DLD1 (cell line): Measurements from ENCODE around the gene SOX13.

Source experiments
- in situ Hi-C: cut with HindIII; loops from 2 replicates; pipeline ENCODE4 v1.10.0; 2017; ENCODE audit warnings: low sequenced_read_pairs

SOX13 gene

DNA sequence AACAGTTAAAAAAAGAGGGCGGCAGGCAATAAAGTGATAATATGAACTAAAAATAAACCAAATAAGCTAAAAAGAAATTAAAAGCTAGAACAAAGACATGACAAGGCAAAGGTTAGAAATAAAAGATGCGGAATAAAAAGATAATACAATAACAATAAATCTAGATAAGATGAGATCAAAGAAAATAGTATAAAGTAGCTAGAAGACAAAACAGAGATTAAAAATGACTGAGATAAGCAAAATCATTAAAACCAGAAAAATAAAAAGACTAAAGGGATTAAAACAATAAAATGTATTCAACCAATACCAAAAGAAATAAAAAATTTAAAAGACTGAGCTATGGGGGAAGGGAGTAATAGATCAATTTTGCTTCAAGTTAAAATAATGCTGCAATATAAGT, 10.8 kb upstream of the SOX13 start:
- in situ Hi-C loops: no loop called here

DNA sequence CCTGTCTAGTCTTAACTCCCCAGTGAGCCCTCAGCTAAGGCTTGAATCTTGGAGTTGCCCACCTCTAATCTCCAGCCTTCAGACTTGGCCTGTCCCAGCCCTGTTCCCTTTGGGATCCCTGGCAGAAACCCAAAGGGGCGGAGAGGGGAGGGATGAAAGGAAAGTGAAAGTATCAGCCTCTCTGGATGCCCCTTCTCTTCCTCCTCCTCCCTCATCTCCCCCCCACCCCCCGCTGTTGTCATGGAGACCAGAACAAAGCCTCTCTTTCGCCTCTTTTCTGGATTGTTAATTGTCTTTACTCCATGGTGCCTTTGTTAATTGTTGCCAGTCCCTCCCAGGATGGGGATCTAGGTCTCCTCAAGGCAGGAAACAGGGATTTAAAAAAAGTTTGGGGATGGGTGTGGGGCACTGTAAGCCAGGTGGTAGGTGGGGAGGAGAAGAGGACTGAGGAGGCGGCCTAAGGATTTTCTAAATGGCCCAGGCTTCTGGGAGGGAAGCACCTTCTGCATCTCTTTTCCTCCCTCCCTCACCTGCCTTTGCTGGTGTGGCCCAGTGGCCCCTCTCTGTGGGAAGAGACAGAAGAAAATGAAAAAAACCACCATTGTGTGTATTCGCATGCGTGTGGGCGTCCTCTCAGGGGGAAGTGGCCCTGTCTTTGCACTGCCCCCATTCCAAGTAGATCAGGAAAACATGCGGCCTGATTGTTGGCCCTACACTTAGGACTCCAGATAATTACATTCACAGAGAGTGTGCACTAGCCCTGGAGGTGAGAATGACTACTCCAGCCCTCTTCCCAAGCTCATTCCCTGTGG, 7.5 kb upstream of the SOX13 start:
- in situ Hi-C loops: no loop called here

DNA sequence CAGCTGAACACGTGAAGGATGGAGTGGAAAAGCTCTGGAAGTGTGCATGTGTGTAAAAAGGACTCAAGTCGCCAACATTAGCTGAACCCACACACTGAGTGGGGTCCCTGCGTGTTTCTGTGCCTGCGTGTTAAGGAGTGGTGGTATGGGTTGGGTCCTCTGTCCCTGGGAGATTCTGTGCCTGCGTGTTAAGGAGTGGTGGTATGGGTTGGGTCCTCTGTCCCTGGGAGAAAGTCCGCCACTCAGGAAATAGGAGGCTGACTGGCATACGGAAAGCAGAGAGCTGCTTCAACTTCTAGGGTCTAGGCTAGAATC, 7.0 kb upstream of the SOX13 start:
- in situ Hi-C loops: no loop called here

DNA sequence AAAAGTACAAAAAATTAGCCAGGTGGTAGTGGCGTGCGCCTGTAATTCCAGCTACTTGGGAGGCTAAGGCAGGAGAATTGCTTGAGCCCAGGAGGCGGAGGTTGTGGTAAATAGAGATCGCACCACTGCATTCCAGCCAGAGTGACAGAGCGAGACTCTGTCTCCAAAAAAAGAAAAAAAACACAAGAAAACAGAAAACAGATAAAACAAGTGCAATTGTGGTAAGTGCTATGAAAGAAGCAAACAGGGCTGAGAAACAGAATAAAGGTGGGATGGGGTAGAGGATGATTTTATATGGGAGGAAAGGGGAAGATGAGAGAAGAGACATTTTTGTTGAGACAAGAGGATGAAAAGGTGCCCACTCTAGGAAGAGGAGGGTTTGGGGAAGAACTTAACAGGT, 5.0 kb upstream of the SOX13 start:
- in situ Hi-C loops: no loop called here

DNA sequence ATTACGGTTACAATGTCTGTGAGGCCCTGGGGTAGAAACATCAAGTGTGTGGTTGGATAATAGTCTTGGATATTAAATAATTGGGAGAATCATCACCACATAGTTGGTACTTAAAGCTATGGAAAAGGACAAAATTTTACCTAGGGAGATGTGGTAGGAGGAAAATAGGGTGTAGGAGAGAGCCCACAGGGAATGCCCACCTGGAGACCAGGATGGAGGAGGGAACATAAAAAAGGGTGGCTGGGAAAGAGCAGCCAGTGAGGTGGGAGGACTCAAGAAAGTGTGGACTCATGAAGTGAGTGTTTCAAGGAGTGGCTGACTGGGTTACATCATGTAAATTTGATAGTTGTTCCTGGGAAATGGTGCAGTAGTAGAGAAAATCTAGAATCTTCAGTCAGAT, 3.0 kb upstream of the SOX13 start:
- in situ Hi-C loops: no loop called here

DNA sequence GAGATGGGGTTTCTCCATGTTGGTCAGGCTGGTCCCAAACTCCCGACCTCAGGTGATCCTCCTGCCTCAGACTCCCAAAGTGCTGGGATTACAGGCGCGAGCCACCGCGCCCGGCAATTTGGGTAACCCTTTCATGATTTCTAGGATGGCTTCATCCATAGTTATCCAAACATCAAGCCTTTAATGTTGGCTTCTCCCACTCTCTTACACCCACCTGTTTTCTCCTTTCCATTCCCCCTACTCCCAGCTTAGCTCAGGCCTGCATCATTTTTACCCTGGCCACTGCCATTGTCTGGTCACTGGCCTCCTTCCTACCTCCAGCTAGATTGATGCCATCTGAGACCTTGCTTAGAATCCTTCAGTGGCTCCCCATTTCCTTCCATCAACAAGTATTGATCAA, 2.0 kb upstream of the SOX13 start:
- in situ Hi-C loops: no loop called here

DNA sequence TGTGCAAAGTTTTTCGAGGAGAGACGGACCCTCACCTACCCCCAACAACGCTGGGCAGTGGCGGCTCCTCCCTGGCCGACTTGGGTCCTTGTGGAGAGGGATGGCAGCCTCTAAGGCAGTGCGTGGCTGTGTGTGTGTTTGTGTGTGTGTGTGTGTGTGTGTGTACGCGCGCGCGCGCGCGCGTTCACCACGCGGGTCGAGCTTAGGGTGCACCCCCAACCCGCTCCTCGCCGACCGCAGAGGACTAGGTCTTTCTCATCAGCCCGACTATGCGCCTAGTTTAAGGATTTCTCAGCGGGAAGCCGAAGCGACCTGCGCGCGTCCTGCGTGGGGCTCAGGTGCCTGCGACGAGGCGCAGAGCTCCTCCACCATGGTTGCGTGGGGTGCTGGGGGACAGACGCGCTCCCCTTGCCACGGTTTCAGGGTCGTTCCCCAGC, 940 bp downstream of the SOX13 start:
- in situ Hi-C loops: no loop called here

DNA sequence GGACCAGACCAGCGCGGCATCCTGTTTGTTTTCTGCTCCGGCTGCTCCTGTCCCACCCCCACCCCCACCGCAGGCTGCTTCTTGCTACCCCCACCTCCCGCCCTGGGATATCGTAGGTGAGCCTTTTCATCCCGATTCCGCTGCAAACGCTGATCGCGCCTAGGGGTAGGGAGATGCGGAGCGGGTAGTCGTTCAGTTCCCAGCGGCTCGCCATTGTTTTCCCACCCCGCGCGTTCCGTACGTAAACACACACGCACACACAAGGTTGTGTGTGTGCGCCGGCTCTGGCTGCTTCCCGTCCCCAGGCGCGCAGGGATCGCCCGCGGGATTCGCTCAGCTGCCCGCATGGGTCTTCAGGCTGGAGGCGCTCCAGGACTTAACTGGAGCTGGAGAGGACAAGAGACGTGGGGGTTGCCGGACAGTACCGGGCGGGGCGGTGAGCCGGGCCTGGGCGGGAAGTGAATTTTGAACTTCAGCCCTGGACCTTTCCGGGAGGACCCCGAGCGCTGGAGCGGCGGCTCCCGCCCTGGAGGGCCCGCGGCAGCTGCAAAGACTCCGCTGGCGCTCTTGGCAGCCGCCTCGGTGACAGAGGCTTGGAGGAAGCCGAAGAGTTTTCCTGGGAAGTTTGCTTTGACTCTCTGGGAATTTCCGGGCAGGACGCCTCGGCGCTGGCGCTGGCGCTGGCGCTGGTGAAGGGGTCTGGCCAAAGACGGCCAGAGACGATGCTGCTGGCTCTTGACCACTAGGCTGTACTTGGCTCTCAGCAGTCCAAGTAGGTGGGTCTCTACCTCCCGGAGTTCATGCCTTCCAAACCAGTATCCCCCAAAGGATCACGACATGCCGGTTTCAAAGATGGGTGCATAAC, 1.6 kb downstream of the SOX13 start:
- in situ Hi-C loops: no loop called here

DNA sequence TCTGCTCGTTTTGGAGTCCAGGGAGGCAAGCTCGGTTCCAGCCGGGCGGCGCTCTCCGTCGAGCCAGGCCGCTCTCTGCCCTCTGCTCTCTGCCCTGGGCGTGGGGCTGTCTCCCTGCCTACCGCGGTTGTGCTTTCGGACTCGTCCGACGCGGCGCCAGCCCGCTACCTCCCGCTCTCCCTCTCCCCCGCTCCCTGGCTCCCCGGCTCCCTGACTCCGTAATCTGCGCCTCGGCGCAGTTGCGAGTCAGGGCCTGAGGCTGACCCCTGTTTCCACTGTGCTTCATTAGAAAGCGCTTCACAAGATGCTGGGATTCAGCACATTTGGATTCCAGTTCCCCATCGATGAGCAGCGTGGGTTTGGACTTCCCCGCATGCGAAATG, 2.2 kb downstream of the SOX13 start:
- in situ Hi-C loops: no loop called here

DNA sequence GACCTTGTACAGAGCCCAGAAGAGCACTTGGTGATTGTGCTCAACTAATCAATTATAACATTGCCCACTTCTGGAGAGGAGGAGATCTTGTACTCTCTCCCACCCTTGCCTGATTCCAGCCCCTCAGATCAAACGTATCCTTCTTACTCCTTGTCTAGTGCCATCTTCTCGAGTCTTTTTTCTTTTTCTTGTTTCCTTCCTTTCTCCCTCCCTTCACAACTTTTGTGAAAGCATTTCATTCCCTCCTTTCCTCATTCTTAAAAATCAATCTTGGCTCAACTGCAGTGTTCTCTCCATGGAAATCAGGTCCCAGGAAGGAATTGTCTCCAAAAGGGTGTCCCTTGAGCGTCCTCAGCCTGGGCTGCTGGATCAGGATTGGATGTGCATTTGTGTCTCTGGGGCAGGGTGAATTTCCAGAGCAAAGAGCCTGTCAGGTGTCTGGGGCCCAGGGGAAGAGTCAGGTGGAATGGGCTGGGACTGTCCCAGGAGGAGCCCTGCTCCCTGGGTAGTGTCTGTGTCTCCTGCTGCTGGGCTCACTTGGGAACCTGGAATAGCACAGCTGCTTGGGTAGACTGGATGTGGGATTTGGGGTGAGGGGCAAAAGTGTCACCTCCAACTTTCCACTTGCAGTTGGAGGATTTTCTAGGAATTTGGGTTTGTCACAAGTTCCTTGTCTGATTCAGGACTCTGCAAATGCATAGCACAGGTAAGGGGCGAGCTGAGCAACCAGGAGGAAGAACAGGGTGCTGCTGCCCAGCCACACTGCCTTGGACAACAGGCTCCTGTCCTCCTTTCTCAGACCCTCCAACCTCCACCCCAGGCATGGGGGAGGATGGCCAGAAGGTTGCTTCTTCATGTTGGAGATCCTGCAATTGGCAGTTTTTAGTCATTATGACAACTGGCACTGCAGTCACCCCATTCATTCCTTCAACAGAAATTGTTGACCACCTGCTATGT, 3.3 kb downstream of the SOX13 start:
- in situ Hi-C loops: no loop called here

DNA sequence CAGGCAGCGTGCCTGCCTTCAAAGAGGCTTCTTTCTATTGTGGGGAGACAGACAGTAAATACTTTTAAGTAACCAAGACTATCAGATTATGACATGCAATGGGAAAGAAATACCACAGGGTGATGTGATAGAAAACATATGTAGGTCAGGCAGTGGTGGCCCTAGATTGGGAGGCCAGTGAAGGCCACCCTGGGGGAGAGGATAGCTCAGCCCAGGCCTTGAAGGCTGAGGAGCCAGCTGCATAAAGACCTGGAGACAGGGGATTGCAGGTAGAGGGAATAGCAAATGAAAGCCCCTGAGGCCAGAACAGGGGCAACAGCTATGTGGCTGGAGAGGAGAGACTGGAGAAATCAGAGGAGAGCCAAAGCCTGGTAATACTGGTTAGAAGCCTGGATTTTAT, 4.0 kb downstream of the SOX13 start:
- in situ Hi-C loops: no loop called here

DNA sequence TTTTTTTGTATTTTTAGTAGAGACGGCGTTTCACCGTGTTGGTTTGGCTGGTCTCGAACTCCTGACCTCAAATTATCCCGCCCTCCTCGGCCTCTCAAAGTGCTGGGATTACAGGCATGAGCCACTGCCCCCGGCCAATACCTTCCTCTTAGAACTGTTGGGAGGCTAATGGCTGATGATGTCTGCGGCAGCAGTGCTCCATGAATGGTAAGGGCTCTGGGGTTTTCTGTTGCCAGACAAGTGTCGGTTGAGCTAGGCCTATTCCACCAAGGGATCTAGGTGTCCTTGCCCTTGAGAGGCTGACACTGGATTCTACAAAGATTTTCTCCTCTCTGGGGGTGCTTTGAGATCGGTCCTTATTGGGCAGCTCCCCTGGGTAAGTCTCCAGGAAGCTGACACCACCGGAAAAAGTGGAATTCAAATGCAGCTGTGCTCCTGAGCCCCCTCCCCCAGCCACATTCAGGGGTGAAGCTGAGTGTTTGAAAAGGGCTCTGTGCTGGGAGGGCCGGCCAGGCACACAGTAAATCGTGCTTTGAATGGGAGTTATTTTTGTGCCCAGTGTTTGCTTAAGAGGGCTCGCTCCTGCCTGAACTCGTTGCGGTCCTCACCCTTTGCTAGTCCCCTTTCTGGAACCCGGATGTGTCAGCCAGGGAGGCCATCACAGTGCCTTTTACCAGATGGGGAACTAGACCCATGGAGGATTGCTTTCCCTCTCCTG, 5.2 kb downstream of the SOX13 start:
- in situ Hi-C loops: no loop called here

DNA sequence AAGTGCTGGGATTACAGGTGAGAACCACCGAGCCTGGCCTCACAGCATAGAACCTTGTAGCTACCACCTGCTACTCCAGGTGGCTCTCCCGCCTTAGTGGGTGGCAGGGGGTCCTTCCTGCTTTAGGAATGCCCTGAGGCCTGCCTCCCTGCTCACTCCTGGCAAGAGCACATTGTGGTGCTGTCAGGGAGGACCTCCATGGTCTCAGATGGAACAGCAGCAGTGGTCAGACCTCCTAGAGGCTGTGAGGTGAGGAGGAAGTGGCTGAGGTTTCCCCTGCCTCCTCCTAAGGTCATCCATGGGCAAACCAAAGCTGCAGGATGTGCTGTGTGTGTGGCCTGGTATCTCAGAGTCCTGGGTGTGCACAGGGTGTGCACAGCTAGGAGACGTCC, 6.7 kb downstream of the SOX13 start:
- in situ Hi-C loops: no loop called here

DNA sequence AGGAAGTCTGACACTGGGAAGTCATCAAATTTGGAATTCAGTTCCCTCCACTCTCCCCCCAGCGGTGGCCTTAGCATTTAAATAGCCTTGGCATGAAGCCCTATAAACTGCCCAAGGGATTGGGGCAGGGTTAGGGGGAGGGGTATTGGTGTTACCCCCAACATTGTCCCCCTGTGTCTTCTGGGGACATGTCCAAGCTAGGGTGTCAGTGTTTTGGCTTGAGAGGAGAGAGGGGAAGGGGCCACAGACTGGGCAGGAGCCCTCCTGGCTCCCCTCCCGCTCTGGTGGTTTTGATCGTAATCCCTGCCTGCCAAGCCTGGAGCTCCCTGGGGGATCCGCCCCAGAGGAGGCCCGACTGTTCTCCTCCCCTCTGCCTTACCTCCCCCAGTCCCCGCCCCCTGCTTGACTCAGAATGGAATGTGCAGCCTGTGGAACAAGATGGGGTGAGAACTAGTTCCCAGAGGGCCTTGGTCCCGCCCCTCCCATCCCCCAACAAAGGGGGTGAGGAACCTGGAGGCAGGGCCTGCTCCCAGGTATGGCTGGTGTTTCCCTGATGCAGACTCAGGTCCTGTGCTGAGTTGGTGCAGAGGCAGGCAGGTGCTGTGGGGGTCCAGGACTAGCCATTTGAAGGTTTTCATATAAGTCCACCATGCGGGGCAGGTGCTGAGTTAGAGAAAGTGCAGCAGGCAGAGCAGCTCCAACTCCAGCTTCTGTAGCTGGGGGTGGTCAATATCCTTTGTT, 7.4 kb downstream of the SOX13 start:
- in situ Hi-C loops: no loop called here

DNA sequence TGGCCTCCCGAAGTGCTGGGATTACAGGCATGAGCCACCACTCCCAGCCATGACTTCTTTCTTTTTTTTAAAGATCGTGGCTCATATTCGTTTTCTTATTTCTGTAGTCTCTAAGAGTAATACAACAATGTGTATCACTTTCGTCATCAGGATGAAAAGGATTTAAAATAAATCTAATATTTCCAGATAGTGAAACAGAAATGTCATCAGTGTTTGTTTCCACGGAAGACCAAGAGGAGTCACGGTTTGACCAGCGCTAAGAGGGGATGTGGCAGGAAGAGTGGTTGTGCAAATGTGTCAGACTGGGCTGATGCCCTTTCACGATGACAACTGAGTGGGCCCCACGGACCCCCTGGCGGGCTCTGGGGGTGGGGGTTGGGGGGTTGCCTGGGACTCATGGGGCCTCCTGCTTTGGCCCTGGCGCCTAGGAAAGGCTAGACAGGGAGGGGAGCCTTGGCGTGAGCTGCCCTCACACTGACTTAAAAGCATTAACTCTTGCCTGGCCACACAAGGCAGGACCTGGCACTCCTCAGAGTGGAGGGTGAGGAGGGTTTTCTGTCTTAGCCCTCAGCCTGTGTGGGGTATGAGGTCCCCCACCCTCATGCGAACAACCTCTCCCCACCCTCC, 8.4 kb downstream of the SOX13 start:
- in situ Hi-C loops: no loop called here

DNA sequence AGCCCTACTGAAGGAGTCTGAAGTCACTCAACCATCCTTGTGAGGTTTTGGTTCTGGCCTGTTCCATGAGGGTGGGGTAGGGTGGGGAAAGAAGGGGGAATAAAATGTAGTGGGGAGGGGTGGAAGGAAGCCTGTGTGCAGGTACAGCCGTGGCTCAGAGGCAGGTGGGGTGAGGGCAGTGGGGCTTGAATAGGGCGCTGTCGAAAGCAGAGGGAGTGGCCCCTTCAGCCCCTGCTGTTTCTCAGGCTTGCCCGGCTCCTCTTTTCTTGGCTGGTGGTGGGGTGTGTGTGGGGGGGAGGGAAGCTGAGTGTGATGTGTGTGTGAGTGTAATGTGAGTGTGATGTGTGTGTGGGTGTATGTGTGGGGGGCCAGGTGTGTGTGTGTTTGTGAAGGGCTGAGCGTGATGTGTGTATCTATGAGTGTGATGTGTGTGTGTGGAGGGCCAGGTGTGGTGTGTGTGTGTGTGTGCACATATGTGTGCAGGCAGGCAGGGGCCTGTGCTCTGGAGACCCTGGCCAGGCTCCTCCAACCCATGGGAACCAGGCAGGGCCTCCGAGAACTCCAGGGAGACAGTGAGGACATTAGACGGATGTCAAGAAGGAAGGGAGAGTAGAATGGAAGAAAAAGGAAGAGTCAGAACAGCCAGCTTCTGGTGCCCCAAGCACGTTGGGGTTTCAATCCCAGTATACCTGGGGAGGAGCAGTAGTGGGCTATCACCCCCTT, 9.0 kb downstream of the SOX13 start:
- in situ Hi-C loops: no loop called here

DNA sequence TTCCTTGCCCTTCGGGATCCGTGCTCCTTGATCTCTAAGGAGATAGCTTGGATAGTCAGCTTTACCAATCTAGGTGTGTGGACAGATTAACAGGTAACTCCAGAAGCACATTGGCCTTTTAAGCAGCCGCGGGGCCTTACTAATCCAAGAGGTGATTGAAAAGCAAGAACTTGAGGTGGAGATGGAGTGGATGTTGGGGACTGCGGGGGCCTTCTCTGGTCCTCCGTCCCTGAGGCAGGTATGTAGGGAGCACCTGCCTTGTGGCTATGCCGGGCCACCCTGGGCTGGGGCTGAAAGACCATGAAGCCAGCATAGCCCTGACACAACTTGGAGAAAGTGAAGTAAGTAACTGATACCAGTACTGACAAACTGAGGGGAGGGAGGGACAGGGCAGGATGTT, 10.6 kb downstream of the SOX13 start:
- in situ Hi-C loops: no loop called here

DNA sequence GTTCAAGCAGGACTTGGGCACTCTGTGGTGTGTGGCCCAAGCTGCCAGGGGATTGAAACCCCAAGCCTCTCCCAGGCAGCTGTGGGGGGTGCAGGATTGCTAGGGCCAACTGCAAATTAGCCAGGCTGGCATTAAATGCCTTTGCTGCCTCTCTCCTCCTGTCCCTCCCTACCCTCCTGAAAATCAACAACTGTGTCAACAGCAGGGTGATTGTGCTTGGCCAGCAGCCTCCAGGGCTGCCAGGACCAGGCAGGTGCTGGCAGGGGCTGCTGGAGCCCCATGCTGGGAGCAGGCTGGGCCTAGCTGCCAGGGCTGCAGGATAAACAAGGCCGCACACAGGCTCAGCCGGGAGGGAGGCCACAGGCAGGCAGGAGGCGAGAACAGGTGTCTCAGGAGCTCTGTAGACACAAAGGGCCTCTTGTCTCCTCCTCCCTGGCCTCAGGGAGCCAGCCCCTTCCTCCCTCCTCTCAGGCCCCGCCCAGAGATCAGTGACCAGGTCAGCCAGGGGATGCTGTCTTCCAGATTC, 11.4 kb downstream of the SOX13 start:
- in situ Hi-C loops: no loop called here

DNA sequence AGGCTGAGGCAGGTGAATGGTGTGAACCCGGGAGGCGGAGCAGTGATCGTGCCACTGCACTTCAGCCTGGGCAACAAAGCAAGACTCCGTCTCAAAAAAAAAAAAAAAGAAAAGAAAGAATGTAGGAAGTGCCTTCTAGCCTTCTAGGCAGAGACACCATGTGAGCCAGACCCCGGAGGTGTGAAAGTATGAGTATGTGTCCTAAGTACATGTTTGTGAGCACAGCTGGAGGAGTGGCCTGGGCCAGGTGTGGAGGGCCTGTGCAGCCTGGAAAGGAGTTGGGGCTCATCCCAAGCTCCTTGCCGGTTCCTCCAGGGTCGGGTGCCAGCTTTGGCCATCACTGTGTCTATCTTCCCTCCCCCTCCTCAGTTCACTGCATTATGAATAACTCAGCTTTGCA, 13.0 kb downstream of the SOX13 start:
- in situ Hi-C loops: no loop called here
